Measurements from ENCODE around the gene DTWD1.
"Not testable (repeated sequence)": the region's sequence is repeated elsewhere in the genome, so short reads cannot be mapped to it uniquely, and the experiment has no call there.

Gene DTWD1

GRCh38 chr15:49686599-49686998 lies 65.8 kb downstream of the DTWD1 start:
- TF ChIP-seq CTCF (conservative IDR thresholded peaks at IDR 0.05; ENCODE audit: control insufficient read depth, insufficient read depth, low read depth, low read length): no peak
- peak; percentile 72 for DNase-seq (ENCODE audit: low read depth)
- H3K4me3 ChIP-seq (ENCODE audit: control insufficient read depth, low read depth, low read length): no peak overlapping the region

GRCh38 chr15:49688135-49688790 lies 67.4 kb downstream of the DTWD1 start:
- TF ChIP-seq CTCF (conservative IDR thresholded peaks at IDR 0.05; ENCODE audit: control insufficient read depth, insufficient read depth, low read depth, low read length): no peak
- DNase-seq (ENCODE audit: low read depth): peak; percentile 69
- H3K4me3 ChIP-seq (ENCODE audit: control insufficient read depth, low read depth, low read length): no peak overlapping the region

GRCh38 chr15:49692514-49693090 lies 71.8 kb downstream of the DTWD1 start:
- no peak for TF ChIP-seq CTCF (conservative IDR thresholded peaks at IDR 0.05; ENCODE audit: control insufficient read depth, insufficient read depth, low read depth, low read length)
- H3K4me3 ChIP-seq (ENCODE audit: control insufficient read depth, low read depth, low read length): no peak overlapping the region
- DNase-seq (ENCODE audit: low read depth): peak; percentile 45

DNA sequence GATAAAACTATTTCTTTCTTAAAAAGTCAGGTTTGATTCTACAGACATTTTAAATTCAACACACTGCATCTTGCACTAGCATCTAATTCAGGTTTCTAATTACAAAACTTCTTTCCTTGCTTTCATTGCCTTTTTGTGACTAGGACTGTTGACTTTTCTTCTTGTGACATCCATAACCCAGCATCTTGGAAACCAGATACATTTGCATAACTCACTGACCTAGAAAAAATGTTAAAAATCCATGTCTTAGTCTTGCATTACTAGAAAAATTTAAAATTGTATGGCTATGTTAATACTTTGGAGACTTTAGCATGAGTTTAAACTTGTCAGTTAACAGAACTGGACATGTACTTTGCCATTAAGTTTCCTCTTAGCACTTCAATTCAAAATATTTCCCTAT lies 72.7 kb downstream of the DTWD1 start:
- DNase-seq (ENCODE audit: low read depth): no peak
- H3K4me3 ChIP-seq (ENCODE audit: control insufficient read depth, low read depth, low read length): no peak overlapping the region
- no peak for TF ChIP-seq CTCF (conservative IDR thresholded peaks at IDR 0.05; ENCODE audit: control insufficient read depth, insufficient read depth, low read depth, low read length)

GRCh38 chr15:49696433-49696832 lies 75.6 kb downstream of the DTWD1 start:
- H3K4me3 ChIP-seq (ENCODE audit: control insufficient read depth, low read depth, low read length): no peak overlapping the region
- TF ChIP-seq CTCF (conservative IDR thresholded peaks at IDR 0.05; ENCODE audit: control insufficient read depth, insufficient read depth, low read depth, low read length): no peak
- DNase-seq (ENCODE audit: low read depth): peak; percentile 87

GRCh38 chr15:49697121-49697520 lies 76.3 kb downstream of the DTWD1 start:
- no peak for TF ChIP-seq CTCF (conservative IDR thresholded peaks at IDR 0.05; ENCODE audit: control insufficient read depth, insufficient read depth, low read depth, low read length)
- no peak overlapping the region for H3K4me3 ChIP-seq (ENCODE audit: control insufficient read depth, low read depth, low read length)
- DNase-seq (ENCODE audit: low read depth): peak; percentile 65

DNA sequence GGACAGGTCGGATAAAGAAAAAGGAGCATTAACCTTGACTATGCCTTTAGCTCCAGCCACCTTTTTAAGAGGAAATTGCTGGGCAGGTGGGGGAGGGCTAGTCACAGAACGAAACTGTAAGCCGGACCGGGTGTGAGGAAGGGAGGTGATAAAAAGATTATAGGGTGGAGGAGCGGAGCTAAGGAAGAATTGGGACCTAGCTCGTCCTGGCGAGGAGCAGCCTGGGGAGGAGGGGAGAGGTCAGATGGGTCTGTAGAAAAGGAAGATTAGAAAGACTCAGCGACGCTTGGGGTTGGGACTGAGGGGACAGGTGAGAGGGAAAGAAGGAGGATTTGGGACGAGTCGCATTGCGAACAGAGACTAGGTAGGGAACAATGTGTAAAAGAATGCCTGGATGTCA lies 82.1 kb downstream of the DTWD1 start:
- DNase-seq (ENCODE audit: low read depth); H3K4me3 ChIP-seq (ENCODE audit: control insufficient read depth, low read depth, low read length): not testable (repeated sequence)
